Upper lobe of left lung (tissue), 6 donors: ENCODE results near the gene CHRNB4. TPM values are rescaled to one million over a fixed set of nuclear protein-coding genes. Genes with fewer than 3 reads are reported as not detected.

Source experiments
- ATAC-seq, 2 donors: fragments of 200-7000 bp; cut with Tn5 transposase; one replicate each; pipeline ENCODE4 v1.9.1; 2022; ENCODE audit warnings: mild to moderate bottlenecking in 2 of 2, moderate library complexity in 2 of 2; ENCODE audit not compliant: low FRiP score in 2 of 2
- DNase-seq, 2 donors: peaks; one replicate each; pipeline ENCODE4 v3.0.0-alpha.2; 2019 to 2020
- H3K27ac ChIP-seq, 4 donors: fragments of 200-600 bp; sonication (generic); one replicate each; pipeline ENCODE4 v1.5.1; 2016 to 2019
- H3K27me3 ChIP-seq, 4 donors: fragments of 200-600 bp; sonication (generic); one replicate each; pipeline ENCODE4 v1.5.1; 2017 to 2019
- H3K36me3 ChIP-seq, 4 donors: fragments of 200-600 bp; sonication (generic); one replicate each; pipeline ENCODE4 v1.5.1; 2016 to 2019
- H3K4me1 ChIP-seq, 4 donors: fragments of 200-600 bp; sonication (generic); one replicate each; pipeline ENCODE4 v1.5.1; 2018 to 2019
- H3K4me3 ChIP-seq, 4 donors: fragments of 200-600 bp; sonication (generic); one replicate each; pipeline ENCODE4 v1.5.1; 2017 to 2019; ENCODE audit warnings: mild to moderate bottlenecking in 2 of 4, moderate library complexity in 1 of 4
- H3K9me3 ChIP-seq, 4 donors: fragments of 200-600 bp; sonication (generic); one replicate each; pipeline ENCODE4 v1.5.1; 2018 to 2019
- EP300 ChIP-seq, 4 donors: sonication (generic); formaldehyde crosslinking; IDR thresholded peaks; one replicate each; pipeline ENCODE4 v1.5.1; 2017; ENCODE audit warnings: antibody characterized with exemption in 4 of 4, control low read depth in 2 of 4
- POLR2A ChIP-seq, 4 donors: fragments of 450-650 bp; IDR thresholded peaks; one replicate each; pipeline ENCODE4 v1.5.1; 2016 to 2017; ENCODE audit warnings: antibody characterized with exemption in 4 of 4, mild to moderate bottlenecking in 2 of 4
- POLR2AphosphoS5 ChIP-seq, 2 donors: sonication (generic); formaldehyde crosslinking; IDR thresholded peaks; one replicate each; pipeline ENCODE4 v1.5.1; 2017; ENCODE audit warnings: antibody characterized with exemption in 2 of 2
- WGBS, 2 donors: methylation state at CpG; one replicate each; pipeline ENCODE4 v1.1.5; 2017 to 2018; 5-methylcytosine and 5-hydroxymethylcytosine counted together
- total RNA-seq, 6 donors: library from RNA; depleted of rRNA in 4 of 6; stranded (reverse); fragments of >200 nt in 4 of 6; gene quantifications; one replicate each; pipeline versions ENCODE4 v1.1.0 to v1.2.1, GENCODE V29; 2016 to 2021
- TF ChIP-seq, protein P1 (sequence below), 6 experiments: fragments of 450-650 bp in 4 of 6; fragments of 200-600 bp in 2 of 6; sonication (generic) in 2 of 6; IDR thresholded peaks; one replicate each; pipeline ENCODE4 v1.5.1; 2016 to 2019; ENCODE audit warnings: antibody characterized with exemption in 6 of 6
- donor health status: DM: no; HTN: no; CAD: no; lungs with moderate emphysema.
- donor health status: DM: no; HTN: yes; CAD: no; lungs with severe emphysema.

Gene CHRNB4
- total RNA-seq, 6 donors from 2014 or later: not detected

DNA sequence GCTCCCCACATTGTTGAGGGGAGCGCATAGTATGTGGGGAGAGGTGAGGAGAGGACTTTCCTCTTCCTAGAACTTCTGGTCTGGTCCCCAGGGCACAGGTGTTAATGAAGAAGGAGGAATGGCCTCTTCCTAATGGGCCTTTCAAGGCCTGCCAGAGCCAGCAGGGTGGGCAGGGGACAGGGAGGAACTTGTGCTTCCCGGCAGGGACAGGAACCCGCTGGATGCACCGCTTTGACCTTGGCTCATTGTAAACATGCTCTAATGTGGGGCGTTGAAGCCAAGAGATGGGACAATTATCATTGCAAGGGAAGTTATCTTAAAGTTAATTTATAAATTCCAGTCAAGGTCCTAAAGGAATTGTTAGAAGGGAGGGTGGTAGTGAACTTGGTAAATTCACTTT lies 21.0 kb upstream of the CHRNB4 start:
- Histone ChIP-seq H3K27ac (no peak overlapping the region), H3K9me3 (no peaks in the 10 kb centered on the region), H3K4me3 (no peak overlapping the region), H3K27me3 (no peaks in the 10 kb centered on the region), H3K4me1 (no peaks in the 10 kb centered on the region), H3K36me3 (no peaks in the 10 kb centered on the region)
- DNase-seq (no peak), ATAC-seq (no peak)
- WGBS, 2 donors: 56 to 66% methylated on average over 5 of the region's 5 CpGs
- TF ChIP-seq POLR2A (IDR thresholded peaks at IDR 0.05) (no peak), EP300 (IDR thresholded peaks at IDR 0.05) (no peak), POLR2AphosphoS5 (IDR thresholded peaks at IDR 0.05) (no peak)
- TF ChIP-seq, protein P1, sequence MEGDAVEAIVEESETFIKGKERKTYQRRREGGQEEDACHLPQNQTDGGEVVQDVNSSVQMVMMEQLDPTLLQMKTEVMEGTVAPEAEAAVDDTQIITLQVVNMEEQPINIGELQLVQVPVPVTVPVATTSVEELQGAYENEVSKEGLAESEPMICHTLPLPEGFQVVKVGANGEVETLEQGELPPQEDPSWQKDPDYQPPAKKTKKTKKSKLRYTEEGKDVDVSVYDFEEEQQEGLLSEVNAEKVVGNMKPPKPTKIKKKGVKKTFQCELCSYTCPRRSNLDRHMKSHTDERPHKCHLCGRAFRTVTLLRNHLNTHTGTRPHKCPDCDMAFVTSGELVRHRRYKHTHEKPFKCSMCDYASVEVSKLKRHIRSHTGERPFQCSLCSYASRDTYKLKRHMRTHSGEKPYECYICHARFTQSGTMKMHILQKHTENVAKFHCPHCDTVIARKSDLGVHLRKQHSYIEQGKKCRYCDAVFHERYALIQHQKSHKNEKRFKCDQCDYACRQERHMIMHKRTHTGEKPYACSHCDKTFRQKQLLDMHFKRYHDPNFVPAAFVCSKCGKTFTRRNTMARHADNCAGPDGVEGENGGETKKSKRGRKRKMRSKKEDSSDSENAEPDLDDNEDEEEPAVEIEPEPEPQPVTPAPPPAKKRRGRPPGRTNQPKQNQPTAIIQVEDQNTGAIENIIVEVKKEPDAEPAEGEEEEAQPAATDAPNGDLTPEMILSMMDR (IDR thresholded peaks at IDR 0.05): no peak

DNA sequence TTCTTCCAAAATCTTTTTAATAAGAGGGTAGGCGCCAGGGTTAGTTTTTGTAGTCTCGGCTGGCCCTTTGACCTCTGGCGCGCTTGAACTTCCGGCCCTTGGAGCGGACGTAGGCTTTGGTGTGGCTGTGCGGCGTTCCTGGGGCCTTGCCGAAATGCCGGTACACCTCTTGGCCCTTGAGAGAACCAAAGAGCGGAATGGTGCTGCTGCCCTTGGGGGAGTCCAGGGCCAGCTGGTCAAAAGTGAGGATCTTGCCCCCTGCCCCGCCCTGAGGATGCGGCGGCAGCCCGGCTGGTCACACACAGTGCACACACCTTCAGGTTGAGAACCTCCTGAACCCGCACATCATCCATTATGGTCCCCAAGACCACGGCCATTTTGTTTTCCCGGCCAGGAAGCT lies 20.0 kb upstream of the CHRNB4 start:
- H3K9me3 ChIP-seq: no peaks in the 10 kb centered on the region
- ATAC-seq (no peak), DNase-seq (peak in 1 of 2 donors; percentile 60)
- H3K27me3 ChIP-seq: no peaks in the 10 kb centered on the region
- TF ChIP-seq, protein P1 (IDR thresholded peaks at IDR 0.05): no peak
- TF ChIP-seq EP300 (IDR thresholded peaks at IDR 0.05) (no peak), POLR2A (IDR thresholded peaks at IDR 0.05) (no peak), POLR2AphosphoS5 (IDR thresholded peaks at IDR 0.05) (no peak)
- H3K4me3 ChIP-seq: no peak overlapping the region
- no peak overlapping the region for H3K27ac ChIP-seq
- 94 to 97% methylated on average over 18 to 19 of the region's 19 CpGs for WGBS, 2 donors
- no peaks in the 10 kb centered on the region for H3K36me3 ChIP-seq
- no peaks in the 10 kb centered on the region for H3K4me1 ChIP-seq

DNA sequence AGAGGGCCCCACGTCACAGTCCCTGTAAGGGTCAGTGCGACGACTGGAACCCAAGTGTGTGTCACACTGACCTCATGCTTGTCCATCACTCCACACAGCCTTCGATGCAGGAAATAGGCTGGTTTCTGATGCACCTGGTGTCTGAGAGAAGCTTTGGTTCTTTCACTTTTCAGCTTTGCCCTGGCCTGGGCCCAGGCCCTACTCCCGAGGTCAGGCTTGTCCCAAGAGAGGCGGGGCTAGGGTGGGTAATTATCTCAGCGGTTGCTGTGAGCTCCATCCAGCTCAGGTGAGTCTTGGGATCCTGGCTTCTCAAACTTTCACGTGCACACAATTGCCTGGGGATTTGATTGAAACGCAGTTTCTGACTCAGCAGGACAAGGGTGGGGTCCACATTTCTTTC lies 19.6 kb upstream of the CHRNB4 start:
- WGBS, 2 donors: 80% methylated on average over 8 to 9 of the region's 9 CpGs
- H3K9me3 ChIP-seq: no peaks in the 10 kb centered on the region
- H3K27ac ChIP-seq: no peak overlapping the region
- H3K4me1 ChIP-seq: no peaks in the 10 kb centered on the region
- no peaks in the 10 kb centered on the region for H3K36me3 ChIP-seq
- ATAC-seq: no peak
- no peak overlapping the region for H3K4me3 ChIP-seq
- H3K27me3 ChIP-seq: no peaks in the 10 kb centered on the region
- no peak for TF ChIP-seq EP300 (IDR thresholded peaks at IDR 0.05)
- TF ChIP-seq, protein P1 (IDR thresholded peaks at IDR 0.05): no peak
- no peak for DNase-seq

DNA sequence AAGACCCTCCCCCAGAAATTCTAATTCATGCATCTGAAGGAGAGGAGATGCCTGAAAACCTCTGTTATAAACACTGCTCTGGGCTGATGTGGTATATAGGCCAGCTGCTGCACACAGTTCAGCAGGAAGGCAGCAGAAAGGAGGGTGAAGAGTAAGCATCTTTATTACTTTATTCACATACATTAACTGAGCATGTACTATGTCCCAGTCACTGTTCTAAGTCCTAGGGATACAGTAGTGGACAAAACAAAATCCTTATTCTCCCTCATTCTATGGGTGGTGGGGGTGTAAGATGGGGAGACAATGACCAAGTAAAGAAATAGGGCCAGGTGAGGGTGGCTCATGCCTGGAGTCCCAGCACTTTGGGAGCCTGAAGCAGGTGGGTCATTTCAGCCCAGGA lies 17.8 kb upstream of the CHRNB4 start:
- H3K4me1 ChIP-seq: no peaks in the 10 kb centered on the region
- no peak for ATAC-seq

DNA sequence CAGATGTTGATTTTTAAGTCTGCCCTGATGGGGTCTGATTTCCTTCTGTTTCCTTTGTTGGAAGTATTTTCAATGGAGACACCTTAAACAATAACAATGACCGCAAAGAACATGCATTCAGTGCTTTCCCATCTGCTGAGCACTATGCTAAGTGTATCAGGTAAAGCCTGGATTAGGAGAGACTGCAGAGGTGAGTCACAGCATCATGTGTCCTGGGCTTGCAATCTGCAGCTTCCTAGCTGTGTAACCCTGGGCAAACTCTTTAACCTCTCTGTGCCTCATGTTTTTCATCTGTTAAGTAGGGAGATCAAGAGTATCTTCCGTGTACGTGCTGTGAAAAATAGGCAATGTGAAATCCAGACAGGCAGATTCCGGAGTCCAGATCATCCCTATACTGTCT lies 13.3 kb upstream of the CHRNB4 start:
- ATAC-seq (no peak), DNase-seq (no peak)
- WGBS, 2 donors: 63 to 80% methylated on average over 4 of the region's 4 CpGs
- no peak for TF ChIP-seq EP300 (IDR thresholded peaks at IDR 0.05)
- TF ChIP-seq POLR2A (IDR thresholded peaks at IDR 0.05): no peak
- TF ChIP-seq, protein P1 (IDR thresholded peaks at IDR 0.05): no peak
- no peak for TF ChIP-seq POLR2AphosphoS5 (IDR thresholded peaks at IDR 0.05)
- Histone ChIP-seq H3K4me1 (no peaks in the 10 kb centered on the region), H3K36me3 (no peaks in the 10 kb centered on the region), H3K4me3 (no peak overlapping the region), H3K27me3 (no peaks in the 10 kb centered on the region), H3K9me3 (no peaks in the 10 kb centered on the region), H3K27ac (no peak overlapping the region)

More for the DNA sequence above, 17.8 kb upstream of the CHRNB4 start:
- Histone ChIP-seq H3K27ac (no peak overlapping the region), H3K9me3 (no peaks in the 10 kb centered on the region), H3K4me3 (no peak overlapping the region), H3K27me3 (no peaks in the 10 kb centered on the region), H3K36me3 (no peaks in the 10 kb centered on the region)
- no peak for DNase-seq
- TF ChIP-seq EP300 (IDR thresholded peaks at IDR 0.05): no peak
- TF ChIP-seq POLR2AphosphoS5 (IDR thresholded peaks at IDR 0.05): no peak
- no peak for TF ChIP-seq POLR2A (IDR thresholded peaks at IDR 0.05)
- TF ChIP-seq, protein P1 (IDR thresholded peaks at IDR 0.05): no peak
